C4-2B (cell line): ENCODE results near the gene OMP.

Experiments used
- ZFX ChIP-seq: fragments of 450-650 bp; IDR thresholded peaks from 2 replicates; pipeline ENCODE4 v1.6.1; 2017
- TF ChIP-seq, protein P1 (sequence below): fragments of 450-650 bp; conservative IDR thresholded peaks from 2 replicates; pipeline ENCODE4 v1.5.1; 2017; ENCODE audit warnings: mild to moderate bottlenecking

DNA sequence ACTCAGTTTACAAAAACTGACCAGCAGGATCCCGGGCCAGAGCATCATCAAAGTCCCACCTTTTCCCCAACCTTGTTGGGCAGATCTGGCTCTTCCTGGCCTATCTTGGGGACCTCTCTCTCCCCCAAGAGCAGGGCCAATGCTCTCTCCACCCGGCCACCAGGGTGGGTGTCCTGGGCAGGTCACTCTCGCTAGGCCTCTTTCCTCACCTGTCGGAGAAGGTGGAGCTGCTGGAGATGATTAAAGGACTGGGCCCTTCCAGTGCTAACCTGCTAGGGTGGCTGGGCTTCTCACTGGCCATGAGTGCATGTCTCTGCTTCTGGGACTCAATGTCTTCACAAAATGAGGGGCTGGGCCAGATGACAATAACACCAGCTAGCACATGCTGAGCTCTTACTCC is 38.8 kb upstream of the OMP start:
- TF ChIP-seq, protein P1, sequence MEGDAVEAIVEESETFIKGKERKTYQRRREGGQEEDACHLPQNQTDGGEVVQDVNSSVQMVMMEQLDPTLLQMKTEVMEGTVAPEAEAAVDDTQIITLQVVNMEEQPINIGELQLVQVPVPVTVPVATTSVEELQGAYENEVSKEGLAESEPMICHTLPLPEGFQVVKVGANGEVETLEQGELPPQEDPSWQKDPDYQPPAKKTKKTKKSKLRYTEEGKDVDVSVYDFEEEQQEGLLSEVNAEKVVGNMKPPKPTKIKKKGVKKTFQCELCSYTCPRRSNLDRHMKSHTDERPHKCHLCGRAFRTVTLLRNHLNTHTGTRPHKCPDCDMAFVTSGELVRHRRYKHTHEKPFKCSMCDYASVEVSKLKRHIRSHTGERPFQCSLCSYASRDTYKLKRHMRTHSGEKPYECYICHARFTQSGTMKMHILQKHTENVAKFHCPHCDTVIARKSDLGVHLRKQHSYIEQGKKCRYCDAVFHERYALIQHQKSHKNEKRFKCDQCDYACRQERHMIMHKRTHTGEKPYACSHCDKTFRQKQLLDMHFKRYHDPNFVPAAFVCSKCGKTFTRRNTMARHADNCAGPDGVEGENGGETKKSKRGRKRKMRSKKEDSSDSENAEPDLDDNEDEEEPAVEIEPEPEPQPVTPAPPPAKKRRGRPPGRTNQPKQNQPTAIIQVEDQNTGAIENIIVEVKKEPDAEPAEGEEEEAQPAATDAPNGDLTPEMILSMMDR = no peak
- no peak for TF ChIP-seq ZFX
